LNCaP clone FGC (cell line): Measurements from ENCODE around the gene BACH1.
A peak's percentile ranks its signal among the peaks of the same experiment; 100 is the strongest.

Experiments used
- DNase-seq: peaks from one replicate; pipeline ENCODE4 v3.0.0-alpha.2; 2011; ENCODE audit warnings: low read depth
- H3K4me3 ChIP-seq: 2 replicates; pipeline ENCODE4 v1.5.1; 2011; ENCODE audit warnings: mild to moderate bottlenecking, low read depth, low read length, control low read depth
- TF ChIP-seq, protein P1 (sequence below): IDR thresholded peaks from 2 replicates; pipeline ENCODE4 v1.5.1; 2012; ENCODE audit warnings: mild to moderate bottlenecking; ENCODE audit not compliant: control insufficient read depth, insufficient read depth; ENCODE audit errors: extremely low read depth

The BACH1 gene

DNA sequence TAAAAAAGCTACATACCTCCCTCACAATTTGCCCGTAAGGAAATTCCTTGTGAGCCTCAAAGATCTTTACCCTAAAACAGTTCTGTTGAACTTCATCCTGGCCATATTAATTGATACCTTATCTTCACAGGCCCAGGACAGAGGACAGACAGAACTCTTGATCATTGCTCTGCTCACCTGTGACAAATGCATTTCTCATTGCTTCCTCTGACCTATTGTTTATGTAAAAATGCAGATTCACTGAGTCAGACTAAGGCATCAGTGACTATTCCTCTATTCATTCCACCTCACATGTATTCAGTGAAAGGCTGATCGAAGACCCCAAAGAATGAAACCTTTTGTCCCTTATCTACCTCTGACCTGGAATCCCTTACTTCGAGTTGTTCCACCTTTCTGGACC lies 61.0 kb downstream of the BACH1 start:
- DNase-seq: no peak
- TF ChIP-seq, protein P1, sequence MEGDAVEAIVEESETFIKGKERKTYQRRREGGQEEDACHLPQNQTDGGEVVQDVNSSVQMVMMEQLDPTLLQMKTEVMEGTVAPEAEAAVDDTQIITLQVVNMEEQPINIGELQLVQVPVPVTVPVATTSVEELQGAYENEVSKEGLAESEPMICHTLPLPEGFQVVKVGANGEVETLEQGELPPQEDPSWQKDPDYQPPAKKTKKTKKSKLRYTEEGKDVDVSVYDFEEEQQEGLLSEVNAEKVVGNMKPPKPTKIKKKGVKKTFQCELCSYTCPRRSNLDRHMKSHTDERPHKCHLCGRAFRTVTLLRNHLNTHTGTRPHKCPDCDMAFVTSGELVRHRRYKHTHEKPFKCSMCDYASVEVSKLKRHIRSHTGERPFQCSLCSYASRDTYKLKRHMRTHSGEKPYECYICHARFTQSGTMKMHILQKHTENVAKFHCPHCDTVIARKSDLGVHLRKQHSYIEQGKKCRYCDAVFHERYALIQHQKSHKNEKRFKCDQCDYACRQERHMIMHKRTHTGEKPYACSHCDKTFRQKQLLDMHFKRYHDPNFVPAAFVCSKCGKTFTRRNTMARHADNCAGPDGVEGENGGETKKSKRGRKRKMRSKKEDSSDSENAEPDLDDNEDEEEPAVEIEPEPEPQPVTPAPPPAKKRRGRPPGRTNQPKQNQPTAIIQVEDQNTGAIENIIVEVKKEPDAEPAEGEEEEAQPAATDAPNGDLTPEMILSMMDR: no peak
- H3K4me3 ChIP-seq: no peak overlapping the region

DNA sequence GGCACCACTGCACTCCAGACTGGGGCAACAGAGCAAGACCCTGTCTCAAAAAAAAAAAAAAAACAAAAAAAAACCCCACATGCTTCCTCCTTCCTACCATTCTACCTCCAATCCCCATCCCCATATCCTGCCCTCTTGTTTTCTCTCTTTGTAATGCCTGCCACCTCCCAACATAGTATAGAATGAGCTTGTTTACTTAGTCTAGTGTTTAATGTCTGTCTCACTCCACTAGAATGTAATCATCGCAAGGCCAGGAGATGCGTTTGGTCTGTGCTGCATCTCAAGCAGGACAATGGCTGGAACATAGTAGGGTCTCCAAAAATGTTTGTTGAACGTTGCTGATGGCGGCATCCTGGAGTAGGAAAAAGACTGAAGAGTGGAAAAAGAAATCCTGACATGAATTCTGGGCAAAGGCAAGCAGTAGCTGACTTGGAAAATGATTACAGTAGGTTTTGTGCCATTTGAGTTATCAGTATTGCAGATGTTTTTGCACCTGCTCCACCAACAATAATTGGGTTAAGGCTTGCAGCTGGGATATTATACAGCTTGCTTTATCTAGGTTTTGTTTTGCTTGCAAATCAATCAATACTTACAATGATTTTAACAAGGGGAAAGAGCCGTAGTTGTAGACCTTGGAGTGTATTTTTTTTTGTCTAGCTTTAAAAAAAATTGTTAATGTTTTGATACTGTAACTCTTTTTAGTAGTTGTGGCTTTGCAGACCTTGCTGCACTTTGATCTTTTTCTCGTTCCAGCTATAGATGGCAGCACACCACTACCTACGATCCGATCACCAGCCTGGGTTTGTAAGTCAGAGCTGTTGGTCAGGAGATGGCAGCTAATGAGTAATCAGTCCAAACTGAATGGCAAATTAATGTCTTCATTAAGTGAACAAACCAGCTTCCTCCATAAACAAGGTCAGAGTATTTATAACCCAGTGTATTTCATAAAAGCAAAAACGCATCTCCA lies 62.4 kb downstream of the BACH1 start:
- TF ChIP-seq, protein P1: peak; percentile 73
- no peak overlapping the region for H3K4me3 ChIP-seq
- no peak for DNase-seq

DNA sequence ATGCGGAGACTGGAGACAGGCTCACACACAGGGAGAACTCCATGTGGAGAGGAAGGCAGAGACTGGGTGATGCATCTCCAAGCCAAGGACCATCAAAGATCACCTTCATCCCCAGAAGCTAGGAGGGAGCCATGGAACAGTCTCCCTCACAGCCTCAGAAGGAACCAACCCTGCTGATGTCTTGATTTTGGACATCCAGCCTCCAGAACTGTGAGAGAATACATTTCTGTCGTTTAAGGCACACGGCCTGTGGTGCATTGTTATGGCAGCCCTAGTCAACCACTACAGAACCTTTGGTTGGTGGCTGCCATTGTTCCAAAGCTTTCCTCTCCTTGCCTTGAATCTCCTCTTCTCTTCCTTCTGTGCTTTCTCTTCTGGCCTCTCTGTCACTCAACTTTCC lies 64.0 kb downstream of the BACH1 start:
- H3K4me3 ChIP-seq: no peak overlapping the region
- no peak for DNase-seq
- TF ChIP-seq, protein P1: no peak

DNA sequence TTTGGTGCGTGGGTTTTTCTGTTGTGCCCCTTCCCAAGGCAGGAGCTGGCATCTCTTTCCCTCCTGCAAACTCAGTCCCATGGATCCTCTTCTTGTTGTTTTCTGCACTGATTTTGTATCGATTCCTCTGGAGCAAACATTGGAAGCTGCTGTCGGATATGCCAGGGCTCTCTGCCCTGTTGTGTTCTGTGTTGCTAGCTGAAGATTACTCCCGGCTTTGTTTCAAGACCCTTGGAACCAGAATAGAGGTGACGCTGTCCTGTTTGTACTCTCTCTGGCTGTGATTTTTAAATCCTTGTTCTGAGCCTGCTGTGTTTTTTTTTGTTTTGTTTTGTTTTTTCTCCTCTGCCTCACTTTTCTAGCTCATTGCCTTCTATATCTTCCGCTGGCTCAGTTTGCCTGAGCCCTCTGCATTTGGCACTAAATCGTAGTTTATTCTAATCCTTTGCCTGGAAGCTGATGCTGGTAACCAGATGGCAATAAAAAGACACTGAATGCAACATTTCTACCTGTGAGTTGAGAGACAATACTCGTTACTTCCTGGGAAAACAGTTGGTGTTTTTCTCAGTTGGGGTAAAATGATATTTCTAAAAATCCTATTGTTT lies 67.0 kb downstream of the BACH1 start:
- DNase-seq: no peak
- TF ChIP-seq, protein P1: no peak
- no peak overlapping the region for H3K4me3 ChIP-seq

DNA sequence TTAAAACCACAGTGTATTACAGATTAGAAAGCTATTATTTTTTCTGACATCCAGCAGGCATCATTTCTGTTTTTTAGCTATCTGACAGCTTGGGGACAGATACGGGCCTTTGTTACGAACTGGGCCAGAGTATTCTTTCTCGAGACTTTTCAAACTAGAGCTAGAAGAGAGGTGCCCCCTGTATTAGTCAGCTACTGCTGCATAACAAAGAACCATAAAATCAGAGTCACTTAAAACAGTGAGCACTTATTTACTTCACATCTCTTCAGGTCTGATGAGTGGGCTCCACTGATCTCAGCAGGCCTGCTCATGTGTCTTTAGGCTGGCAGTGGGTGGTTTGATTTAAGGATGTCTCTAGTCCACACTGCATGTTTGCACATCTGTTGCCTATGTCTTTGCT lies 67.8 kb downstream of the BACH1 start:
- no peak overlapping the region for H3K4me3 ChIP-seq
- TF ChIP-seq, protein P1: no peak
- no peak for DNase-seq

DNA sequence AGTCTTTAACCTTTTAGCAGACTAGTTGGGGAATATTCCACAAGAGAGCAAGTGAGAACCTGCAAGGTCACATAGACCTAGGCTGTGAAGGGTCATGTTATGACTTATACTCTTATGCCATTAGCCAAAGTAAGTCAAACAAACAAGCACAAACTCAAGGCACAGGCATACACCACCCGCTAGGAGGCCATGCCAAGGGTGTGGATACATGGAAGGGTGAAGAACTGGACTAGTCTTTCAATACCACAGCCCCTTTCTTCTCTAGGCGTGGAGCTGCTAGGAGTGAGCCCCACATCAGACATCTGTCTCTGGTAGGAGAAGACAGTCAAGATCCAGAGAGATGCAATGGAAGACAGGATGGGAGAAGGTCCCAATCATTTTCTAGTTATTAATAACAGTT lies 68.6 kb downstream of the BACH1 start:
- H3K4me3 ChIP-seq: no peak overlapping the region
- no peak for DNase-seq
- TF ChIP-seq, protein P1: no peak
